Dendritic cell treated with granulocyte-macrophage colony-stimulating factor and Interleukin-4, amounts not matched to agents 40 ng/mL and 50 ng/mL, for 4 days (primary cell): ENCODE results near the gene EGFL7.
A peak's percentile ranks its signal among the peaks of the same experiment; 100 is the strongest.
"Not testable (repeated sequence)": the region's sequence is repeated elsewhere in the genome, so short reads cannot be mapped to it uniquely, and the experiment has no call there.

Source experiments
- H3K27ac Mint-ChIP-seq: one replicate; pipeline ENCODE4 v1.8.0; 2022; ENCODE audit warnings: mild to moderate bottlenecking, mixed read lengths
- H3K27me3 Mint-ChIP-seq: one replicate; pipeline ENCODE4 v1.8.0; 2022; ENCODE audit warnings: mild to moderate bottlenecking, mixed read lengths
- H3K36me3 Mint-ChIP-seq: one replicate; pipeline ENCODE4 v1.8.0; 2022; ENCODE audit warnings: low read depth, mixed read lengths
- H3K4me1 Mint-ChIP-seq: one replicate; pipeline ENCODE4 v1.8.0; 2022; ENCODE audit warnings: low read depth, mixed read lengths
- H3K4me3 Mint-ChIP-seq: one replicate; pipeline ENCODE4 v1.8.0; 2022; ENCODE audit warnings: mild to moderate bottlenecking, moderate library complexity, mixed read lengths
- H3K9me3 Mint-ChIP-seq: one replicate; pipeline ENCODE4 v1.8.0; 2022; ENCODE audit warnings: mixed read lengths
- intact Hi-C: fragments of 100-400 bp; cut with micrococcal nuclease; formaldehyde crosslinking; loops from one replicate; pipeline ENCODE4 v1.15.0; 2022

Gene EGFL7

GRCh38 chr9:136700304-136700703 is 37.6 kb downstream of the EGFL7 start:
- Mint-ChIP-seq H3K27ac (no peak overlapping the region), H3K4me1 (peaks cover 63% of the 10 kb centered on the region)

GRCh38 chr9:136700959-136701667 is 38.4 kb downstream of the EGFL7 start:
- Mint-ChIP-seq H3K36me3 (no peaks in the 10 kb centered on the region), H3K4me1 (peaks cover 67% of the 10 kb centered on the region), H3K27ac (peak overlapping the region; percentile 63), H3K4me3 (peak overlapping the region; percentile 60), H3K9me3 (no peaks in the 10 kb centered on the region), H3K27me3 (peaks cover 44% of the 10 kb centered on the region)
- intact Hi-C loops: no loop called here

More at GRCh38 chr9:136700304-136700703, 37.6 kb downstream of the EGFL7 start:
- intact Hi-C loops: no loop called here
- no peaks in the 10 kb centered on the region for H3K36me3 Mint-ChIP-seq
- H3K4me3 Mint-ChIP-seq: no peak overlapping the region
- no peaks in the 10 kb centered on the region for H3K9me3 Mint-ChIP-seq
- H3K27me3 Mint-ChIP-seq: peaks cover 39% of the 10 kb centered on the region

- Mint-ChIP-seq H3K9me3 (no peaks in the 10 kb centered on the region), H3K27me3 (peaks cover 48% of the 10 kb centered on the region), H3K4me3 (peak overlapping the region; percentile 33), H3K4me1 (peaks cover 62% of the 10 kb centered on the region), H3K36me3 (no peaks in the 10 kb centered on the region), H3K27ac (peak overlapping the region; percentile 63)
- intact Hi-C loops: no loop called here
Observed at GRCh38 chr9:136701668-136702053, 38.9 kb downstream of the EGFL7 start.

- H3K4me3 Mint-ChIP-seq: no peak overlapping the region
- H3K4me1 Mint-ChIP-seq: peaks cover 46% of the 10 kb centered on the region
- peak overlapping the region; percentile 9 for H3K27ac Mint-ChIP-seq
- H3K36me3 Mint-ChIP-seq: no peaks in the 10 kb centered on the region
- H3K27me3 Mint-ChIP-seq: peaks cover 54% of the 10 kb centered on the region
- intact Hi-C loops: no loop called here
- H3K9me3 Mint-ChIP-seq: no peaks in the 10 kb centered on the region
Observed at GRCh38 chr9:136703276-136703860, 40.7 kb downstream of the EGFL7 start.

- intact Hi-C loops, H3K27ac Mint-ChIP-seq, H3K4me3 Mint-ChIP-seq, H3K9me3 Mint-ChIP-seq, H3K36me3 Mint-ChIP-seq: not testable (repeated sequence)
- Mint-ChIP-seq H3K27me3 (peaks cover 59% of the 10 kb centered on the region), H3K4me1 (peaks cover 40% of the 10 kb centered on the region)
Observed at GRCh38 chr9:136704741-136705140, 42.0 kb downstream of the EGFL7 start.

GRCh38 chr9:136705564-136705963 is 42.8 kb downstream of the EGFL7 start:
- peaks cover 33% of the 10 kb centered on the region for H3K4me1 Mint-ChIP-seq
- no peak overlapping the region for H3K4me3 Mint-ChIP-seq
- H3K36me3 Mint-ChIP-seq: no peaks in the 10 kb centered on the region
- H3K27ac Mint-ChIP-seq: no peak overlapping the region
- H3K27me3 Mint-ChIP-seq: peaks cover 62% of the 10 kb centered on the region
- intact Hi-C loops: no loop called here
- no peaks in the 10 kb centered on the region for H3K9me3 Mint-ChIP-seq

- peaks cover 61% of the 10 kb centered on the region for H3K27me3 Mint-ChIP-seq
- no peaks in the 10 kb centered on the region for H3K36me3 Mint-ChIP-seq
- intact Hi-C loops: no loop called here
- no peaks in the 10 kb centered on the region for H3K9me3 Mint-ChIP-seq
- peaks cover 20% of the 10 kb centered on the region for H3K4me1 Mint-ChIP-seq
- H3K27ac Mint-ChIP-seq: no peak overlapping the region
- H3K4me3 Mint-ChIP-seq: no peak overlapping the region
Observed at GRCh38 chr9:136707011-136707410, 44.3 kb downstream of the EGFL7 start.

GRCh38 chr9:136707849-136708517 is 45.3 kb downstream of the EGFL7 start:
- Mint-ChIP-seq H3K27me3 (peaks cover 55% of the 10 kb centered on the region), H3K36me3 (no peaks in the 10 kb centered on the region), H3K9me3 (no peaks in the 10 kb centered on the region), H3K4me1 (peaks cover 18% of the 10 kb centered on the region), H3K4me3 (no peak overlapping the region), H3K27ac (no peak overlapping the region)
- intact Hi-C loops: no loop called here

GRCh38 chr9:136709454-136710109 is 46.9 kb downstream of the EGFL7 start:
- peaks cover 20% of the 10 kb centered on the region for H3K4me1 Mint-ChIP-seq
- H3K27me3 Mint-ChIP-seq: peaks cover 65% of the 10 kb centered on the region
- intact Hi-C loops: no loop called here
- H3K27ac Mint-ChIP-seq: no peak overlapping the region
- no peak overlapping the region for H3K4me3 Mint-ChIP-seq
- no peaks in the 10 kb centered on the region for H3K9me3 Mint-ChIP-seq
- no peaks in the 10 kb centered on the region for H3K36me3 Mint-ChIP-seq

- Mint-ChIP-seq H3K4me1 (peaks cover 20% of the 10 kb centered on the region), H3K9me3 (no peaks in the 10 kb centered on the region), H3K27me3 (peaks cover 69% of the 10 kb centered on the region), H3K36me3 (no peaks in the 10 kb centered on the region), H3K27ac (no peak overlapping the region), H3K4me3 (no peak overlapping the region)
- intact Hi-C loops: no loop called here
Observed at GRCh38 chr9:136710543-136710942, 47.8 kb downstream of the EGFL7 start.

- H3K27ac Mint-ChIP-seq, H3K36me3 Mint-ChIP-seq, intact Hi-C loops, H3K4me3 Mint-ChIP-seq, H3K9me3 Mint-ChIP-seq: not testable (repeated sequence)
- H3K27me3 Mint-ChIP-seq: peaks cover 72% of the 10 kb centered on the region
- H3K4me1 Mint-ChIP-seq: peaks cover 14% of the 10 kb centered on the region
Observed at GRCh38 chr9:136711219-136711648, 48.5 kb downstream of the EGFL7 start.

- H3K9me3 Mint-ChIP-seq: no peaks in the 10 kb centered on the region
- H3K36me3 Mint-ChIP-seq: no peaks in the 10 kb centered on the region
- H3K27ac Mint-ChIP-seq: no peak within 1 kb of the TSS
- peaks cover 14% of the 10 kb centered on the region for H3K4me1 Mint-ChIP-seq
- peaks cover 76% of the 10 kb centered on the region for H3K27me3 Mint-ChIP-seq
- intact Hi-C loops: no loop called here
- peak within 1 kb of the TSS; percentile 61 for H3K4me3 Mint-ChIP-seq
Observed at GRCh38 chr9:136711751-136712689, 49.3 kb downstream of the EGFL7 start, which contains the start of gene DIPK1B. Gene DIPK1B (plus strand): TSS chr9:136712572. CDS start chr9:136712666, 94 bp downstream.
